NT2/D1 (cell line): Measurements from ENCODE around the gene KIF21A.

ENCODE experiments used
- YY1 ChIP-seq: IDR thresholded peaks from 2 replicates; pipeline ENCODE4 v1.6.1; 2011; ENCODE audit not compliant: insufficient read length, insufficient read depth
- ZNF274 ChIP-seq: IDR thresholded peaks from 2 replicates; pipeline ENCODE4 v1.6.1; 2011; ENCODE audit warnings: mild to moderate bottlenecking, low read depth, low read length

- TF ChIP-seq ZNF274 = no peak
- no peak for TF ChIP-seq YY1
Measured at GRCh38 chr12:39341179-39341578, 101.7 kb downstream of the KIF21A start.
